Measurements from ENCODE around the gene ING4.

- TF ChIP-seq CTCF (IDR thresholded peaks at IDR 0.05; ENCODE audit: insufficient read depth, low read length) (no peak), POLR2AphosphoS5 (IDR thresholded peaks at IDR 0.05; ENCODE audit: low read depth) (no peak), GABPA (IDR thresholded peaks at IDR 0.05; ENCODE audit: low read depth) (no peak), REST (IDR thresholded peaks at IDR 0.05; ENCODE audit: insufficient replicate concordance, low read depth) (no peak)
These were observed 365 bp downstream of the ING4 start for GRCh38 chr12:6662602-6662905.

Measured in HL-60 (cell line).